H1 (cell line): ENCODE results near the gene SRCIN1. TPM values are rescaled to one million over a fixed set of nuclear protein-coding genes. Genes with fewer than 3 reads are reported as not detected.

Experiments used
- CTCF ChIA-PET: fragments of 300-600 bp; sonication (Branson Sonifier 250); formaldehyde crosslinking; loops from one replicate; lab custom pipeline; 2021; ENCODE audit not compliant: partially characterized antibody; lab: Charles Lee
- POLR2A ChIA-PET: fragments of 300-600 bp; sonication (Branson Sonifier 250); formaldehyde crosslinking; loops from one replicate; lab custom pipeline; 2021; ENCODE audit warnings: inconsistent platforms; ENCODE audit not compliant: partially characterized antibody; lab: Charles Lee
- DNase-seq, 2 experiments: peaks; one replicate each; pipeline versions ENCODE4 v3.0.0 to v3.0.0-alpha.2; 2010 to 2022; ENCODE audit warnings: low spot score in 2 of 2, low read depth in 1 of 2, mixed read lengths in 1 of 2
- FAIRE-seq: peaks from 2 replicates; lab custom pipeline; 2011; peaks lifted over from hg19 to GRCh38; lab: Jason Lieb, UNC
- H2AFZ ChIP-seq: 2 replicates; pipeline ENCODE4 v1.8.1; 2012; ENCODE audit warnings: low read length, inconsistent platforms
- H2AK5ac ChIP-seq: 2 replicates; pipeline ENCODE4 v1.6.1; 2013; ENCODE audit warnings: low read depth, low read length
- H2BK120ac ChIP-seq: replicated peaks from 2 replicates; pipeline ENCODE3; 2013; ENCODE audit warnings: low read depth, low read length, inconsistent platforms
- H2BK12ac ChIP-seq: 2 replicates; pipeline ENCODE4 v1.6.1; 2013; ENCODE audit warnings: low read depth, low read length
- H2BK15ac ChIP-seq: 2 replicates; pipeline ENCODE4 v1.6.1; 2013; ENCODE audit warnings: low read length
- H2BK20ac ChIP-seq: 2 replicates; pipeline ENCODE4 v1.6.1; 2013; ENCODE audit warnings: low read length
- H2BK5ac ChIP-seq: 2 replicates; pipeline ENCODE4 v1.6.1; 2013; ENCODE audit warnings: low read depth, low read length
- H3K14ac ChIP-seq: 2 replicates; pipeline ENCODE4 v1.6.1; 2013; ENCODE audit warnings: inconsistent platforms; ENCODE audit not compliant: insufficient read length
- H3K18ac ChIP-seq: 2 replicates; pipeline ENCODE4 v1.6.1; 2013; ENCODE audit warnings: low read length; ENCODE audit errors: extremely low read depth
- H3K23ac ChIP-seq: 2 replicates; pipeline ENCODE4 v1.6.1; 2013; ENCODE audit warnings: inconsistent platforms; ENCODE audit not compliant: insufficient read length
- H3K23me2 ChIP-seq: 2 replicates; pipeline ENCODE4 v1.6.1; 2013; ENCODE audit warnings: low read depth, low read length
- H3K27ac ChIP-seq: 2 replicates; pipeline ENCODE4 v1.6.1; 2011; ENCODE audit warnings: low read depth, low read length, inconsistent platforms
- H3K27me3 ChIP-seq, 4 experiments: replicated peaks in 1 of 4; 1 replicate in 1 of 4; 2 replicates in 3 of 4; pipeline versions ENCODE4 v1.6.1 to v1.8.1; 2011 to 2013; ENCODE audit warnings: low read length in 3 of 4, mild to moderate bottlenecking in 3 of 4, inconsistent platforms in 2 of 4, mixed read lengths in 2 of 4, moderate library complexity in 1 of 4; ENCODE audit not compliant: control insufficient read depth in 3 of 4, insufficient read depth in 3 of 4; ENCODE audit errors: extremely low read depth in 1 of 4
- H3K36me3 ChIP-seq, 4 experiments: 2 replicates each; pipeline versions ENCODE4 v1.6.1 to v1.8.1; 2011 to 2013; ENCODE audit warnings: mild to moderate bottlenecking in 4 of 4, low read length in 3 of 4, moderate library complexity in 2 of 4, control low read depth in 1 of 4, inconsistent platforms in 1 of 4; ENCODE audit not compliant: insufficient read depth in 4 of 4, control insufficient read depth in 2 of 4
- H3K4ac ChIP-seq: replicated peaks from 2 replicates; pipeline ENCODE3; 2013; ENCODE audit warnings: low read length, low read depth, mixed read lengths, inconsistent platforms; ENCODE audit not compliant: insufficient read length
- H3K4me1 ChIP-seq, 4 experiments: replicated peaks in 1 of 4; 1 replicate in 1 of 4; 2 replicates in 3 of 4; pipeline versions ENCODE4 v1.6.1 to v1.8.1; 2011 to 2013; ENCODE audit warnings: low read length in 3 of 4, inconsistent platforms in 2 of 4, mixed read lengths in 1 of 4; ENCODE audit not compliant: insufficient read depth in 4 of 4, control insufficient read depth in 3 of 4
- H3K4me2 ChIP-seq, 2 experiments: 2 replicates each; pipeline versions ENCODE4 v1.6.1 to v1.8.1; 2011 to 2013; ENCODE audit warnings: low read depth in 2 of 2, low read length in 2 of 2, control low read depth in 1 of 2, inconsistent platforms in 1 of 2, mild to moderate bottlenecking in 1 of 2; ENCODE audit not compliant: insufficient read depth in 1 of 2
- H3K4me3 ChIP-seq, 4 experiments: fragments of 200-600, 300-600 bp in 1 of 4; sonication (generic), shearing (Covaris generic), sonication (Bioruptor Twin) in 1 of 4; 2 replicates each; pipeline versions ENCODE4 v1.5.1 to v1.8.1; 2011 to 2016; ENCODE audit warnings: low read length in 4 of 4, low read depth in 3 of 4, control low read depth in 2 of 4, inconsistent platforms in 2 of 4, mild to moderate bottlenecking in 2 of 4, mixed read lengths in 1 of 4, moderate library complexity in 1 of 4; ENCODE audit not compliant: insufficient read depth in 2 of 4; ENCODE audit errors: extremely low read depth in 1 of 4
- H3K56ac ChIP-seq: replicated peaks from 2 replicates; pipeline ENCODE3; 2013; ENCODE audit warnings: low read depth, mild to moderate bottlenecking, mixed read lengths, low read length, inconsistent platforms; ENCODE audit not compliant: insufficient read length
- H3K79me1 ChIP-seq: 2 replicates; pipeline ENCODE4 v1.6.1; 2013; ENCODE audit warnings: low read depth, low read length, control low read depth
- H3K79me2 ChIP-seq, 2 experiments: 2 replicates each; pipeline versions ENCODE4 v1.6.1 to v1.8.1; 2012 to 2013; ENCODE audit warnings: low read length in 2 of 2, mild to moderate bottlenecking in 2 of 2, inconsistent platforms in 1 of 2; ENCODE audit not compliant: insufficient read depth in 2 of 2, control insufficient read depth in 1 of 2
- H3K9ac ChIP-seq, 4 experiments: replicated peaks in 1 of 4; 1 replicate in 1 of 4; 2 replicates in 3 of 4; pipeline versions ENCODE4 v1.6.1 to v1.8.1; 2011 to 2013; ENCODE audit warnings: low read depth in 3 of 4, low read length in 3 of 4, control low read depth in 2 of 4, mild to moderate bottlenecking in 2 of 4, moderate library complexity in 2 of 4, inconsistent platforms in 1 of 4; ENCODE audit errors: extremely low read depth in 1 of 4
- H3K9me3 ChIP-seq, 2 experiments: 2 replicates each; pipeline versions ENCODE4 v1.6.1 to v1.8.1; 2012 to 2013; ENCODE audit warnings: mild to moderate bottlenecking in 2 of 2, moderate library complexity in 2 of 2, control low read depth in 1 of 2, inconsistent platforms in 1 of 2, low read depth in 1 of 2, low read length in 1 of 2, mixed read lengths in 1 of 2; ENCODE audit not compliant: insufficient read depth in 2 of 2
- H4K20me1 ChIP-seq, 2 experiments: replicated peaks in 1 of 2; 2 replicates each; pipeline versions ENCODE3 to v1.8.1; 2011 to 2013; ENCODE audit warnings: inconsistent platforms in 2 of 2, low read length in 2 of 2, mild to moderate bottlenecking in 1 of 2; ENCODE audit not compliant: insufficient read depth in 2 of 2, control insufficient read depth in 1 of 2
- H4K5ac ChIP-seq: 2 replicates; pipeline ENCODE4 v1.6.1; 2013; ENCODE audit warnings: low read length, low read depth, mixed read lengths, inconsistent platforms; ENCODE audit not compliant: insufficient read length
- H4K8ac ChIP-seq: 2 replicates; pipeline ENCODE4 v1.8.0; 2013; ENCODE audit warnings: mild to moderate bottlenecking, moderate library complexity, low read length, inconsistent platforms; ENCODE audit not compliant: insufficient read depth; ENCODE audit errors: extremely low read depth
- H4K91ac ChIP-seq: replicated peaks from 2 replicates; pipeline ENCODE3; 2013; ENCODE audit warnings: low read length, mixed read lengths, inconsistent platforms; ENCODE audit not compliant: insufficient read length
- ASH2L ChIP-seq: fragments of 200-600, 300-600 bp; sonication (generic); IDR thresholded peaks from one replicate; pipeline ENCODE4 v1.7.1; 2017; ENCODE audit warnings: low read length
- BCL11A ChIP-seq, 2 experiments: IDR thresholded peaks; one replicate each; pipeline ENCODE4 v1.6.1; 2011; ENCODE audit warnings: low read depth in 2 of 2, low read length in 2 of 2, mild to moderate bottlenecking in 2 of 2
- E2F6 ChIP-seq: IDR thresholded peaks from 2 replicates; pipeline ENCODE4 v1.6.1; 2012; ENCODE audit warnings: inconsistent platforms
- KDM1A ChIP-seq: fragments of 200-600, 300-600 bp; sonication (generic); IDR thresholded peaks from 2 replicates; pipeline ENCODE4 v1.7.1; 2016; ENCODE audit warnings: mild to moderate bottlenecking, low read length, borderline replicate concordance
- MAX ChIP-seq: IDR thresholded peaks from 2 replicates; pipeline ENCODE4 v1.6.1; 2012; ENCODE audit warnings: inconsistent platforms
- SP1 ChIP-seq: IDR thresholded peaks from 2 replicates; pipeline ENCODE4 v1.6.1; 2011; ENCODE audit warnings: low read depth, low read length
- USF2 ChIP-seq: IDR thresholded peaks from 2 replicates; pipeline ENCODE4 v1.6.1; 2011; ENCODE audit warnings: low read length, improper control_type of control experiment
- YY1 ChIP-seq: IDR thresholded peaks from 2 replicates; pipeline ENCODE4 v1.6.1; 2011; ENCODE audit warnings: low read depth, mild to moderate bottlenecking, low read length
- WGBS, 2 experiments: shearing (Covaris generic) in 1 of 2; methylation state at CpG; one replicate each; pipeline versions ENCODE4 v1.1.6 to v1.1.7; 2013 to 2015; ENCODE audit warnings: low lambda C conversion rate in 2 of 2, mixed read lengths in 2 of 2, inconsistent platforms in 1 of 2, low coverage in 1 of 2, missing lambda C conversion rate in 1 of 2; ENCODE audit not compliant: insufficient replicate concordance in 2 of 2, insufficient coverage in 1 of 2, insufficient read length in 1 of 2; ENCODE audit errors: extremely low coverage in 1 of 2, missing lambda C conversion rate in 1 of 2; 5-methylcytosine and 5-hydroxymethylcytosine counted together
- polyA plus RNA-seq, 7 experiments: library from polyadenylated mRNA; depleted of rRNA in 3 of 7; stranded (reverse) in 5 of 7; unstranded in 2 of 7; fragments of >200 nt in 5 of 7; fragments of 200-250 nt in 2 of 7; gene quantifications; 1 replicate in 5 of 7; 2 replicates in 1 of 7; 4 replicates in 1 of 7; pipeline versions ENCODE4 v1.2.1 to v1.2.3, GENCODE V29; 2011 to 2013; ENCODE audit warnings: missing spikeins in 2 of 7, mixed read lengths in 2 of 7
- total RNA-seq: library from RNA; stranded (reverse); fragmentation: NEBNext Ultra II Directional; extraction: Animal tissue kit (Norgen Biotek cat#: 25700); gene quantifications from 2 replicates; pipeline ENCODE4 v1.2.1, GENCODE V29; 2021

The SRCIN1 gene
- total and polyA plus RNA-seq, 2 of the 8 experiments (the other 6 are each of a cell fraction or from before 2014, with no cell fraction given), result 2.8 to 3.8 TPM

GRCh38 chr17:38628441-38628840 is 22.7 kb upstream of the SRCIN1 start:
- Histone ChIP-seq H2BK12ac (no peak overlapping the region), H3K4ac (no peak overlapping the region), H3K79me2 (no peaks in the 10 kb centered on the region), H3K27me3 (no peaks in the 10 kb centered on the region), H3K23me2 (no peaks in the 10 kb centered on the region), H3K36me3 (no peaks in the 10 kb centered on the region), H4K20me1 (no peaks in the 10 kb centered on the region), H4K5ac (no peak overlapping the region), H2AK5ac (no peak overlapping the region), H4K8ac (no peak overlapping the region), H3K9me3 (no peaks in the 10 kb centered on the region), H3K9ac (no peak overlapping the region), H2BK15ac (no peak overlapping the region), H2AFZ (no peak overlapping the region), H4K91ac (no peak overlapping the region), H3K23ac (no peak overlapping the region), H3K79me1 (no peaks in the 10 kb centered on the region), H3K18ac (no peak overlapping the region), H2BK120ac (no peak overlapping the region), H3K14ac (no peak overlapping the region), H2BK20ac (no peak overlapping the region), H3K4me3 (no peak overlapping the region), H2BK5ac (no peak overlapping the region), H3K4me1 (no peaks in the 10 kb centered on the region), H3K27ac (no peak overlapping the region), H3K4me2 (no peak overlapping the region), H3K56ac (no peak overlapping the region)
- CTCF ChIA-PET, result interaction anchor here (0.9 to 1.3 kb wide), 3 partner anchors 13 to 39 kb away, joined by 3 to 5 read pairs (median 3); no protein-coding TSS in a partner anchor
- 65% methylated on average over 3 of the region's 3 CpGs; no CpG with 5 or more reads in 1 of the 2 experiments for WGBS, 2 experiments
- TF ChIP-seq BCL11A (IDR thresholded peaks at IDR 0.05; ENCODE audit: low read depth in 2 of 2, low read length in 2 of 2), result no peak
- no peak for TF ChIP-seq ASH2L
- peak; percentile 78 for TF ChIP-seq USF2
- peak; percentile 87 for TF ChIP-seq E2F6
- peak; percentile 53; the same call in 1 of the 2 replicates for TF ChIP-seq SP1
- TF ChIP-seq KDM1A, result no peak
- TF ChIP-seq YY1, result peak; percentile 76; the same call in 1 of the 2 replicates
- TF ChIP-seq MAX, result peak; percentile 75; the same call in 1 of the 2 replicates
- no peak for DNase-seq
- FAIRE-seq, result no peak
- POLR2A ChIA-PET, result no interaction called here
